Measurements from ENCODE around the gene LDLRAD4.

The LDLRAD4 gene

DNA sequence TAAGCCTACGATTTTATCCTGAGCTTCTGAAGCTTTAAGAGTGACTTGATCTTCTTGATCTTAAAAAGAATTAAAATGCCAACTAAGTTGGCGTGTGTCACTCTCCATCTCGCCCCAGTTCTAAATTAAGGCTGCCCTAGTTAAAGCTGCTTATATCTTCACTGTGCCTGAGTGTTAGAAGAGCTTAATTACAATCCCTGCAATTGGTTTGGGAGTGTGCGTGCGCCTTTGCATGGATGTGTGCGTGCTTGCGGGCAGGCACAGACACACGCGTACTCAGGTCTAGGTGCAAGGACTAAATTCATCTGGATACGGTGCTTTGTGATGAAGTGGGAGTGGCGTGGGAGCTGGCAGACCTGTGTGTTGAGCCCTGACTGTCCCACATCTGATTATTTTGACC, 306.3 kb downstream of the LDLRAD4 start:
- no peaks in the 10 kb centered on the region for H3K27me3 ChIP-seq (ENCODE audit: control insufficient read depth, insufficient read depth, low read length)
- no peak overlapping the region for H3K4me3 ChIP-seq (ENCODE audit: low read length)
- H3K4me1 ChIP-seq (ENCODE audit: control insufficient read depth, insufficient read depth, low read length): no peaks in the 10 kb centered on the region
- DNase-seq (ENCODE audit: low read depth, low spot score): no peak
- H3K36me3 ChIP-seq (ENCODE audit: control insufficient read depth, insufficient read depth, low read length): no peaks in the 10 kb centered on the region
- no CpG with 5 or more reads among the region's 11 CpGs for WGBS (ENCODE audit: insufficient coverage, insufficient read length)
- H3K27ac ChIP-seq (ENCODE audit: low read length): no peak overlapping the region
- H3K9me3 ChIP-seq (ENCODE audit: control insufficient read depth, insufficient read depth, low read length): no peaks in the 10 kb centered on the region

DNA sequence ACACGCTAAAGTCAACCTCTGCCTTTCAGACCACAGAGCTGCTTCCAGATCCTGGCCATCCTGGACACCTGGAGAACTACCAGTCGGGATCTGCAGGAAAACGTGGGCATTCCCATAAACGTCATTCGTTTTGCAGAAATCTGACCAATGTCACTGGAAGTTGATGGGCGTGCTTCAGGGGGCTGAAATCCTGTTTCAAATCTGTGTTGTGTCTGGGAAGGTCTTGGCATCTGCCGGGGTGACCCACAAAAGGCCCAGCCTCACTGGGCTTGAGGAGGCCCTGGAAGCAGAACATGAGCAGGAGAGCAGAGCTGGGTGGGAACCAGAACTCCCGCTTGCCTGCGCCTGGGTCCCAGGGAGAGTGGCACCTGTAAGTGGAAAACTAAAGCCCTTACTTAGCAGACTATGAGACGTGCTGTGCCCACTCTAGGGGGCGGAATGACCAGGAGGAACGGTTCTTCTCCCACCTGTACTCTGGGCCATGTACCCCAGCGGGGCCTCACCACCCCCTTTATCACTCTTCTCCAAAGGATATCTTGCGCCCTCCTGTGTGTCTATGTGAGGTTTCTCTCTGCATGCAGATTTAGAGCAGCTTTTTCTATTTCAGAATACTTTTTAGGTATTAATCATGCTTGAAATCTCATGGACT, 306.9 kb downstream of the LDLRAD4 start:
- Histone ChIP-seq H3K36me3 (ENCODE audit: control insufficient read depth, insufficient read depth, low read length) (no peaks in the 10 kb centered on the region), H3K27ac (ENCODE audit: low read length) (no peak overlapping the region), H3K4me1 (ENCODE audit: control insufficient read depth, insufficient read depth, low read length) (no peaks in the 10 kb centered on the region), H3K9me3 (ENCODE audit: control insufficient read depth, insufficient read depth, low read length) (no peaks in the 10 kb centered on the region), H3K27me3 (ENCODE audit: control insufficient read depth, insufficient read depth, low read length) (no peaks in the 10 kb centered on the region), H3K4me3 (ENCODE audit: low read length) (no peak overlapping the region)
- WGBS (ENCODE audit: insufficient coverage, insufficient read length): no CpG with 5 or more reads among the region's 14 CpGs
- no peak for DNase-seq (ENCODE audit: low read depth, low spot score)

DNA sequence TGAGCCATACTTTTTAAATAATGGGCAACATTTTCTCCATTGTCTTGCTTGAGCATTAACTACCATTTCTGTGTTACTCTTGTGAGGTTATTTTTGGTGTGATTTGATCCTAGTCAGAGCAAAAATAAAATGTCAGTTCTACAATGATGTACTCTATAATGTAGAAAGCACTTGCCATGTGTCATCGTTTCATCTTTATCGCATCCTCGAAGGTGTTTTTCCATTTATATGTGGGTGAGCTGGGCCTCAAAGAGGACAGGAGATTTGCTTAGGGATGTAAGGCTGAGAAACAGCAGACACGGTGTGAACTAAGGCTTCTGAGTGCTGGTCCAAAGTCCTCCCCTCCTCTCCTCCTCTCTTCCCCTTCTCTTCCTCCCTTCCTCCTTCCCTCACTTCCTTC, 308.0 kb downstream of the LDLRAD4 start:
- DNase-seq (ENCODE audit: low read depth, low spot score): no peak
- no CpG with 5 or more reads among the region's 4 CpGs for WGBS (ENCODE audit: insufficient coverage, insufficient read length)
- H3K36me3 ChIP-seq (ENCODE audit: control insufficient read depth, insufficient read depth, low read length): no peaks in the 10 kb centered on the region
- H3K27me3 ChIP-seq (ENCODE audit: control insufficient read depth, insufficient read depth, low read length): no peaks in the 10 kb centered on the region
- no peak overlapping the region for H3K4me3 ChIP-seq (ENCODE audit: low read length)
- no peaks in the 10 kb centered on the region for H3K4me1 ChIP-seq (ENCODE audit: control insufficient read depth, insufficient read depth, low read length)
- H3K27ac ChIP-seq (ENCODE audit: low read length): no peak overlapping the region
- no peaks in the 10 kb centered on the region for H3K9me3 ChIP-seq (ENCODE audit: control insufficient read depth, insufficient read depth, low read length)

DNA sequence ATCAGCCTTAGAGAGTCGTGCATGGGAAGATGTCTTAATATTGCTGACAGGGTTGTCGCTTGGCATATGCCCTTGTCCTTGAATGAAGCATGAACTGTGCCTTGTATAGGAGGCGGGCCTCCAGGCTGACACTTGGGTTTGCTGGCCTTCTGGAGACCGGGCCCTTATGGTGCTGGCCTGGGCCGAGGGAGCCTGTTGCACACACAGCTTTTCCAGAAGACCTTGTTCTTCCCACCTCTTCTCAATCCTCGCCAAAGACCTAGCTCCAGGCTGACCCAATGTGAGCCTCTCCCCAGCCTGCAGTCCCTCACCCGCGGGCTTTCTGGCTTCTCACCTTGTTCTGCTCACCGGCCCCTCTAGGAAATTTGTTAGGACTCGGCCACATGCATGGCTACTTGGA, 308.7 kb downstream of the LDLRAD4 start:
- no peaks in the 10 kb centered on the region for H3K4me1 ChIP-seq (ENCODE audit: control insufficient read depth, insufficient read depth, low read length)
- H3K36me3 ChIP-seq (ENCODE audit: control insufficient read depth, insufficient read depth, low read length): no peaks in the 10 kb centered on the region
- H3K27ac ChIP-seq (ENCODE audit: low read length): no peak overlapping the region
- H3K9me3 ChIP-seq (ENCODE audit: control insufficient read depth, insufficient read depth, low read length): no peaks in the 10 kb centered on the region
- WGBS (ENCODE audit: insufficient coverage, insufficient read length): no CpG with 5 or more reads among the region's 10 CpGs
- H3K4me3 ChIP-seq (ENCODE audit: low read length): no peak overlapping the region
- no peaks in the 10 kb centered on the region for H3K27me3 ChIP-seq (ENCODE audit: control insufficient read depth, insufficient read depth, low read length)
- no peak for DNase-seq (ENCODE audit: low read depth, low spot score)

DNA sequence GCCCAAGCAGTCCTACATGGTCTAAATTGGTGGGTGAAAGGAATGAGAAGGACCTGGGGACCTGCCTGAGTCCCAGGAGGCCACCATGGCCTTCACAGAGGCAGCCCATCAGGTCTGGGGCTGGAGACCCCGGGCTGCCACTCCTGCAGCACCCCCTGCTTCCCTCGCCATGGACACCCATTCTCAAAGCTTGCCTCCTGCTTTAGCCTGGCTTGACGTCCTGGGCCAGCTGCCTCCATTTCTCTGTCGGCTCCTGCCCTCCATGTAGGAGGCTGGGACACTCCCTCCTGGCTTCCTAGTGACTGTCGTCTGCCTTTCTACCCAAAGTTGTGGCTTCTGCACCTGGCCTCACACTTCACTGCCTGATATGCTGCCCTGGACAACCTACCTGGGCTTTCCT, 309.2 kb downstream of the LDLRAD4 start:
- no peak overlapping the region; the same call in 1 of the 2 replicates for H3K4me3 ChIP-seq (ENCODE audit: low read length)
- H3K27ac ChIP-seq (ENCODE audit: low read length): no peak overlapping the region
- no peaks in the 10 kb centered on the region for H3K27me3 ChIP-seq (ENCODE audit: control insufficient read depth, insufficient read depth, low read length)
- no CpG with 5 or more reads among the region's 5 CpGs for WGBS (ENCODE audit: insufficient coverage, insufficient read length)
- no peak for DNase-seq (ENCODE audit: low read depth, low spot score)
- H3K36me3 ChIP-seq (ENCODE audit: control insufficient read depth, insufficient read depth, low read length): no peaks in the 10 kb centered on the region
- H3K4me1 ChIP-seq (ENCODE audit: control insufficient read depth, insufficient read depth, low read length): no peaks in the 10 kb centered on the region
- no peaks in the 10 kb centered on the region for H3K9me3 ChIP-seq (ENCODE audit: control insufficient read depth, insufficient read depth, low read length)

DNA sequence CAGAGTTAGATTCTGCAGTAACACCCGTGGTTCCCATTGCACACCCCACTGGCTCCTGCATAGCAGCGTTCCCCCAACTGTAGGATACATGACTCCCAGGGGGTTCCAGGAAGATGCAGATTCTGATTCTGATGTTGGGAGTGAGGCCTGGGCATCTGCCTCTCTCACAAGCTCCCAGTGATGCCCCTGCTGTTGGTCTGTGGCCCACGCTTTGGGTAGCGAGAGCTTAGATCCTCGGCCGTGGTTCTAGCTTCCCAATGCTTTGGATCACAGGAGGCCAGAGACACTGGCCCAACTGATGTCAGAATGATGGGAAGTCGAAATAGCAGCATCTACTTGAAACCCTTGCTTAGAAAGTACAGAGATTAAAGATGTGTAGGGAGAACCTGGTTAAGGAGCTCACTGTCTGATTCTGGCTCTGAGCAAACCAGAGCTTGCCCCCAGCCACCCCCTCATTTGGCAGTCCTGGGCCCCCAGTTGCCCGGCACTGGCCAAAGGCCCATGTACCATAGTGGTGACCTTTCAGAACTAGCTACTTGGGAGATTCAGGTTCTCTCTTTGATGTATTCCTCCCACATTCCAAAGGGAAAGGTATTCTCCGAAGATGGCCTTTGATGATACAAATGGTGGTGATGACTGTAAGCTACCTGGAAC, 310.3 kb downstream of the LDLRAD4 start:
- no peak overlapping the region for H3K4me3 ChIP-seq (ENCODE audit: low read length)
- DNase-seq (ENCODE audit: low read depth, low spot score): no peak
- H3K36me3 ChIP-seq (ENCODE audit: control insufficient read depth, insufficient read depth, low read length): no peaks in the 10 kb centered on the region
- no peaks in the 10 kb centered on the region for H3K27me3 ChIP-seq (ENCODE audit: control insufficient read depth, insufficient read depth, low read length)
- no peaks in the 10 kb centered on the region for H3K4me1 ChIP-seq (ENCODE audit: control insufficient read depth, insufficient read depth, low read length)
- H3K27ac ChIP-seq (ENCODE audit: low read length): no peak overlapping the region
- WGBS (ENCODE audit: insufficient coverage, insufficient read length): no CpG with 5 or more reads among the region's 9 CpGs
- H3K9me3 ChIP-seq (ENCODE audit: control insufficient read depth, insufficient read depth, low read length): no peaks in the 10 kb centered on the region

DNA sequence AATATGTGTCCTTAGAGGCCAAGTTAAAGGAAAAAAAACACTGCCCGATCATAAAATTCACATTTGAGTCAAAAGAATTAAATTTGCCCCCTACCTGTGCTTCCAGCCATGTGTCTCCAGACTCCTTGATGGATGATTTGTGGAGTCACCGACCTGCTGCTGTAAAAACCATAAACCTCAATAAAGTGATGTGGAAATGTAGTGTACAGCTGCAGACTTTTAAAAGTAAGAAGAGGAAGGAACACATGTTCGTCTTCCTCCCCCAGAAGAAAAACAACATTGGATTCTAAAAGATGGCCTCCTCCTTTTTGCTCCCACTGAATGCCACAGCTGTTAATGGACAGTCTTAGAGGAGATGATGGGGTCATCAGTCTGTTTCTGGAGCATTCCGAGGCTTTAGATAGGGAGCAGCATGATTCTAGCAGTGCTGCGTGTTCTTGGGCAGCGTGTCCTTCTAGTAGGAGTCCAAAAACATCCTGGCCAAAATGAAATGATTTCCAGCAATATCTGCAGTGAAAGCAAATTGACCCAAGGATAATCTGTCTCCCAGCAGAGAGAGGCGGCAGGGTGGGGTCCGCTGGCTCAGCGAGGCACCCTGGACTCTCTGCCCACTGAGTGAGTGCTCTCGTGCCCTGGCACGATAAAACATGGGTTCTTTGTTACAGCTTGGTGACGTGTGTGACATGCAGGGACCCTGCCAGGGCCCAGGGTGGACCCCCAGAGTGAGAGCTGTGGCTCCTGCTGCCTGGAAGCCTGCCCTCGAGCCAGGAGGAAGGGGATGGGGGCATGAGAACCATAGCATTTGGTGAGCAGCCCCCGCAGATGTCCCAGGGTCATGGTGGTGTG, 311.7 kb downstream of the LDLRAD4 start:
- Histone ChIP-seq H3K36me3 (ENCODE audit: control insufficient read depth, insufficient read depth, low read length) (no peaks in the 10 kb centered on the region), H3K27ac (ENCODE audit: low read length) (no peak overlapping the region), H3K4me1 (ENCODE audit: control insufficient read depth, insufficient read depth, low read length) (no peaks in the 10 kb centered on the region), H3K27me3 (ENCODE audit: control insufficient read depth, insufficient read depth, low read length) (no peaks in the 10 kb centered on the region), H3K4me3 (ENCODE audit: low read length) (no peak overlapping the region), H3K9me3 (ENCODE audit: control insufficient read depth, insufficient read depth, low read length) (no peaks in the 10 kb centered on the region)
- DNase-seq (ENCODE audit: low read depth, low spot score): no peak
- WGBS (ENCODE audit: insufficient coverage, insufficient read length): no CpG with 5 or more reads among the region's 14 CpGs

DNA sequence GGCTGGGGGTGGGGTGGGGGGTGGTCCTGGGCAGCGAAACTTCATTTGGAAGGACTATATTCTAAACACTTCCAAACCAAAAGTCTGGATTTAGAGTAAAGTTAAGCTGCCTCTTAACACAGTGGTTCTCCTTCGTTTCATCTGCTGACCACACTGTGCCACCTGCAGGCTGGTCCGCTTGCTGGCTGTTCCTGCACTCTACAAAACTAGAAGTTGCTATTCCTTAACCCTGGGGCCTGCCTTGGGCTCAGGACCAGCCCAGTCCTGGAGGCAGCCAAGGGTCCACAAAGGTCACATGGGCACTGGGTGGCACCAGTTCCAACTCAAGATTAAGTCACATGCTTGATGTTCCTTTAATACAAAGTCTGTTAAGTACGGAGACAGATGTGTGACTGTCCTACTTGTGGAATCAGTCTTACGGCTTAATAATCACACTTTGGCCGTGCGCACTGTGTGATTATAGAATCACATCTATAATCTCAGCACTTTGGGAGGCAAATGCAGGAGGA, 312.4 kb downstream of the LDLRAD4 start:
- no peaks in the 10 kb centered on the region for H3K36me3 ChIP-seq (ENCODE audit: control insufficient read depth, insufficient read depth, low read length)
- DNase-seq (ENCODE audit: low read depth, low spot score): no peak
- no peak overlapping the region for H3K4me3 ChIP-seq (ENCODE audit: low read length)

DNA sequence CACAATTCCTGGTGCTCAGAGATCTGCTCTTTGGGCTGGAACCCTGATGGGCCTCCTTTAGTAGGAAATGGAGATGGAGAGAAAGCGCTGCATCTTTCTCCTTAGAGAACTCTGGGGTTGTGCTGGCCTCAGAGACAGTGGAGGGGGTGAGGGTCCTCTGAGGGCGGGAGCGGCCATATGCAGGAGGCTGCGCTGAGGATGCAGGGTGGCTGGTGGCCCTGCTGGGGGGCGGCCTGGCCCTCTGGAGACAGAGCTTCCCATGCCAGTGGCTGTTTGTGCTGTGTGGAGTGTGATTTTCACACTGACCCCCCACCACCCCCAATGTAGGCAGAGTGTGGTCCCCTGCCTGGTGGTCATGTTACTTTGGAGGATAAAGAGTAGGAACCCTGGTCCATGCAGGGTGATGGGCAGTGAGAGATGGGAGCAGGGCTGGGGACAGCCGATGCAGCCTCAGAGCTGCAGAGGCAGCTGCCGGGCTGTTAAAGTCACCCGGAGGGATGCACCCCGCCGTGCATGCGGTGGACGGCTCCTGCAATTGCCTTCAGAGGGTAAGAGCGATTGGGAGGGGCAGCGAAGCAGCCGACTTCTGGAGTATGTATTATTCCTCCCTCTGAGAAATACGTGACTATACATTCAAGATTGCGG, 313.2 kb downstream of the LDLRAD4 start:
- no peaks in the 10 kb centered on the region for H3K4me1 ChIP-seq (ENCODE audit: control insufficient read depth, insufficient read depth, low read length)
- no CpG with 5 or more reads among the region's 17 CpGs for WGBS (ENCODE audit: insufficient coverage, insufficient read length)

More for the DNA sequence above, 312.4 kb downstream of the LDLRAD4 start:
- Histone ChIP-seq H3K9me3 (ENCODE audit: control insufficient read depth, insufficient read depth, low read length) (no peaks in the 10 kb centered on the region), H3K27me3 (ENCODE audit: control insufficient read depth, insufficient read depth, low read length) (no peaks in the 10 kb centered on the region), H3K27ac (ENCODE audit: low read length) (no peak overlapping the region), H3K4me1 (ENCODE audit: control insufficient read depth, insufficient read depth, low read length) (no peaks in the 10 kb centered on the region)
- no CpG with 5 or more reads among the region's 7 CpGs for WGBS (ENCODE audit: insufficient coverage, insufficient read length)

DNA sequence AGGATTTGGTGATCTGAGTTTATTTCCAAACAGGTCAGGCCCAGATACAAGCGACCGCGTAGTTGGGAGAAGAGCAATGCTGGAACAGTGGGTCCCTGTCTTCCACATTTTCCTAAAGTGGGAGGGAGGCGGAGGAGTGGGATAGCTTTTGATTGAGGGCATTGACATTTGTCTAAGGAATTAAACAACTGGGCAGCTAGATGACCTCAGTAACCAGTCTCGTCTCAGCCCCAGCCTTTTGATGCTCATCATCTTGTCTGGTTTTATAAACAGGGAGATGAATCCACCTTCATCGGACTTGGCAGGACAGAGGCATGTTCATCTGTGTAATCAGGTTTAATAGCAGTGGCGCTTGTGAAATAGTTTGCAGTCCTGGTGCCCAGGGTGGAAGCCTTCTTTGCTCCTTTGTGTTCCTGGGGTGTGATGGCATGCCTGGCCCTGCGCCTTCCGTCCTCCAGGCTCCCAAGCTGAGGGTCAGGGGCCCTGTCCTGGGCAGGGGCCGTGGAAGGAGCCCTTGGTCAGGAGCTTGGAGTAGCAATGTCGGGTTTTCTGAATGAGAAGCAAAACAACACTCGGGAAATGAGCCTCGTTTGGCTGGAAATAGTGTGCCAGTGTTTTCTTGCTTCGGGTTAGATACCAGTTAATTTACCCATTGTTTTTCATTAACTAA, 314.0 kb downstream of the LDLRAD4 start:
- no peak overlapping the region for H3K4me3 ChIP-seq (ENCODE audit: low read length)
- WGBS (ENCODE audit: insufficient coverage, insufficient read length): no CpG with 5 or more reads among the region's 14 CpGs
- no peaks in the 10 kb centered on the region for H3K36me3 ChIP-seq (ENCODE audit: control insufficient read depth, insufficient read depth, low read length)
- no peak overlapping the region for H3K27ac ChIP-seq (ENCODE audit: low read length)
- no peaks in the 10 kb centered on the region for H3K9me3 ChIP-seq (ENCODE audit: control insufficient read depth, insufficient read depth, low read length)
- H3K4me1 ChIP-seq (ENCODE audit: control insufficient read depth, insufficient read depth, low read length): no peaks in the 10 kb centered on the region
- no peaks in the 10 kb centered on the region for H3K27me3 ChIP-seq (ENCODE audit: control insufficient read depth, insufficient read depth, low read length)
- no peak for DNase-seq (ENCODE audit: low read depth, low spot score)

More for the DNA sequence above, 313.2 kb downstream of the LDLRAD4 start:
- DNase-seq (ENCODE audit: low read depth, low spot score): no peak
- H3K27me3 ChIP-seq (ENCODE audit: control insufficient read depth, insufficient read depth, low read length): no peaks in the 10 kb centered on the region
- H3K4me3 ChIP-seq (ENCODE audit: low read length): no peak overlapping the region
- no peaks in the 10 kb centered on the region for H3K9me3 ChIP-seq (ENCODE audit: control insufficient read depth, insufficient read depth, low read length)
- no peaks in the 10 kb centered on the region for H3K36me3 ChIP-seq (ENCODE audit: control insufficient read depth, insufficient read depth, low read length)
- no peak overlapping the region for H3K27ac ChIP-seq (ENCODE audit: low read length)
